KMS-11 (cell line): Measurements from ENCODE around the gene COL25A1.

ENCODE experiments used
- H2AFZ ChIP-seq: fragments of 200-600 bp; sonication (generic); 2 replicates; pipeline ENCODE4 v1.6.1; 2016; ENCODE audit warnings: antibody characterized with exemption, mixed run types, low read depth
- H3K27ac ChIP-seq: fragments of 200-600 bp; sonication (generic); 2 replicates; pipeline ENCODE4 v1.6.1; 2016; ENCODE audit warnings: mild to moderate bottlenecking, mixed run types
- H3K27me3 ChIP-seq: fragments of 200-600 bp; sonication (generic); 2 replicates; pipeline ENCODE4 v1.6.1; 2017; ENCODE audit warnings: mild to moderate bottlenecking, low read depth, mixed run types, moderate library complexity; ENCODE audit not compliant: insufficient read depth
- H3K36me3 ChIP-seq: fragments of 200-600 bp; sonication (generic); 2 replicates; pipeline ENCODE4 v1.6.1; 2017; ENCODE audit warnings: mild to moderate bottlenecking, mixed run types; ENCODE audit not compliant: insufficient read depth
- H3K4me1 ChIP-seq: fragments of 200-600 bp; sonication (generic); 2 replicates; pipeline ENCODE4 v1.6.1; 2016; ENCODE audit warnings: mild to moderate bottlenecking, low read depth, mixed run types; ENCODE audit not compliant: poor library complexity, severe bottlenecking
- H3K4me2 ChIP-seq: fragments of 200-600 bp; sonication (generic); 2 replicates; pipeline ENCODE4 v1.7.0; 2016; ENCODE audit warnings: mild to moderate bottlenecking, mixed run types
- H3K4me3 ChIP-seq: fragments of 200-600 bp; sonication (generic); IDR thresholded peaks from 2 replicates; pipeline ENCODE4 v1.6.1; 2017; ENCODE audit warnings: low read depth, low read length, mixed read lengths; ENCODE audit not compliant: insufficient read depth
- H3K79me2 ChIP-seq: fragments of 200-600 bp; sonication (generic); 2 replicates; pipeline ENCODE4 v1.6.1; 2016; ENCODE audit warnings: low read depth, mixed run types; ENCODE audit not compliant: insufficient read depth
- H3K9ac ChIP-seq: fragments of 200-600 bp; sonication (generic); 2 replicates; pipeline ENCODE4 v1.6.1; 2016; ENCODE audit warnings: mild to moderate bottlenecking, mixed run types
- H4K20me1 ChIP-seq: fragments of 200-600 bp; sonication (generic); 2 replicates; pipeline ENCODE4 v1.6.1; 2016; ENCODE audit warnings: mild to moderate bottlenecking, mixed run types; ENCODE audit not compliant: insufficient read depth
- CTCF ChIP-seq: fragments of 200-600 bp; sonication (generic); conservative IDR thresholded peaks from 2 replicates; pipeline ENCODE4 v1.6.1; 2017; ENCODE audit warnings: low read depth, mild to moderate bottlenecking, antibody characterized with exemption, low read length, moderate library complexity, mixed read lengths

Gene COL25A1

DNA sequence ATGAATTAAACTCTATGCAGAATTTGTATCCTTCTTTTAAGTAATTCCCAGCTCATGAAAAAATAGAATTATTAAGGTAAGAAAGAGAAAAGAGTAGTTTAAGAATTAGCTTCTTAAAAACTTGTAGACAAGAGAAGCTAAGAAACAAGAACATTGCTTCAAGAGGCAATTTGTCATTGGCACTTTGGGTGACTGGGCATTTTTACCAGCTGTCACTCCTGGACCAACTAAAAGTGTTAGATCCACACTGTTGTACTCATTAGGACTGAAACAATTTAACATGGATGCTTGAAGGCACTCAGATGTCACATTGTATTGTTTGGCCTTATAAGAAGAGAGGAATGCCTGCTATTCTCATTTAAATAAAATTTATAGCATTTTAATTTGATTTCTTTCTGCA lies 7.4 kb downstream of the COL25A1 start:
- H3K27me3 ChIP-seq, result no peaks in the 10 kb centered on the region
- no peak overlapping the region for H3K27ac ChIP-seq
- no peak overlapping the region for H3K4me2 ChIP-seq
- peaks cover 10% of the 10 kb centered on the region for H3K4me1 ChIP-seq
- 0 out of 2 replicates have a peak, but pooled peaks cover 3% of the 10 kb centered on the region for H4K20me1 ChIP-seq
- H3K4me3 ChIP-seq, result no peak overlapping the region
- H3K36me3 ChIP-seq, result no peaks in the 10 kb centered on the region
- H3K79me2 ChIP-seq, result no peaks in the 10 kb centered on the region
- no peak overlapping the region for H2AFZ ChIP-seq
- TF ChIP-seq CTCF, result no peak
- H3K9ac ChIP-seq, result no peak overlapping the region

DNA sequence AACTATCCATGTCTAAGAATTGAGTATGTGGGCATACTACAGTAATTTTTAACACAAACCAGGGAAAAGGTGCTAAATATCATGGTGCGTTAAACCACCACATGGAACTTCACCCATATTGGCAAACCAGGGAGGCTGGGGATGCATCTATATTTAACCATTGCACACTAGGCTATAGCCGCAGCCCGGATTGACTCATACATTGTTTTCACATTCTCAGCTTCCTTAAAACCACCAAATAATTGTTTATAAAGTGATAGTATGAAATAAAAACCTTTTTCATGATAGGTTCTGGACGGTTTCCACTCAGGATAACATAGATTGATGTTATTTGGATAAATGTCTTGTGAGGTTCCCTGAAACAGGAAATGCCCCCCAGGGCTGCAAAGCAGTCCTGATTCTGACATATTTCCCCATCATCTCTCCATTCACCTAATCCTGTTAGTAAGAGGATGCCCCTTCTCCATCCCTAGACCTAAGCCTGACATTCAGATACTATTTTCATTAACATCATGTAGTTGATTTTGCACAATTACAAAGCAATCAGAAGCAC lies 7.9 kb downstream of the COL25A1 start:
- H3K36me3 ChIP-seq, result no peaks in the 10 kb centered on the region
- H3K9ac ChIP-seq, result no peak overlapping the region
- no peak for TF ChIP-seq CTCF
- H3K4me1 ChIP-seq, result peaks cover 10% of the 10 kb centered on the region
- no peak overlapping the region for H3K4me2 ChIP-seq
- no peak overlapping the region for H3K27ac ChIP-seq
- H2AFZ ChIP-seq, result no peak overlapping the region
- H3K4me3 ChIP-seq, result no peak overlapping the region
- H3K27me3 ChIP-seq, result no peaks in the 10 kb centered on the region
- H3K79me2 ChIP-seq, result no peaks in the 10 kb centered on the region
- 0 out of 2 replicates have a peak, but pooled peaks cover 3% of the 10 kb centered on the region for H4K20me1 ChIP-seq

GRCh38 chr4:109294006-109294405 lies 8.5 kb downstream of the COL25A1 start:
- no peak overlapping the region for H3K4me2 ChIP-seq
- peak; percentile 76 for TF ChIP-seq CTCF
- H2AFZ ChIP-seq, result no peak overlapping the region
- no peaks in the 10 kb centered on the region for H3K27me3 ChIP-seq
- 0 out of 2 replicates have a peak, but pooled peaks cover 3% of the 10 kb centered on the region for H4K20me1 ChIP-seq
- H3K36me3 ChIP-seq, result no peaks in the 10 kb centered on the region
- H3K9ac ChIP-seq, result no peak overlapping the region
- H3K4me1 ChIP-seq, result peaks cover 10% of the 10 kb centered on the region
- H3K4me3 ChIP-seq, result no peak overlapping the region
- no peaks in the 10 kb centered on the region for H3K79me2 ChIP-seq
- H3K27ac ChIP-seq, result no peak overlapping the region

- no peak overlapping the region for H3K9ac ChIP-seq
- no peaks in the 10 kb centered on the region for H3K27me3 ChIP-seq
- no peak overlapping the region for H3K4me3 ChIP-seq
- H3K36me3 ChIP-seq, result no peaks in the 10 kb centered on the region
- H3K79me2 ChIP-seq, result no peaks in the 10 kb centered on the region
- H2AFZ ChIP-seq, result no peak overlapping the region
- H3K4me1 ChIP-seq, result no peaks in the 10 kb centered on the region
- H3K27ac ChIP-seq, result no peak overlapping the region
- no peak for TF ChIP-seq CTCF
- H4K20me1 ChIP-seq, result no peaks in the 10 kb centered on the region
- H3K4me2 ChIP-seq, result no peak overlapping the region
These were observed 10.7 kb downstream of the COL25A1 start for GRCh38 chr4:109291707-109292238.
